A549 (cell line): ENCODE data around the gene ARHGAP10. TPM values are rescaled to one million over a fixed set of nuclear protein-coding genes. Genes with fewer than 3 reads are reported as not detected.

ENCODE experiments used
- ATAC-seq, 2 experiments: fragments of 200-7000 bp in 1 of 2; fragments of >200 bp in 1 of 2; cut with Nextera tagmentation in 1 of 2; cut with Tn5 transposase in 1 of 2; 3 replicates each; pipeline versions ENCODE4 v1.8.0 to v1.9.1; 2018 to 2020; ENCODE audit warnings: mild to moderate bottlenecking in 1 of 2, moderate library complexity in 1 of 2
- CTCF ChIA-PET: fragments of 300-600 bp; sonication (Branson Sonifier 250); formaldehyde crosslinking; extraction: SDS; loops from one replicate; lab custom pipeline; 2021; ENCODE audit warnings: antibody characterized with exemption, inconsistent platforms; lab: Yijun Ruan, JAX
- POLR2A ChIA-PET: fragments of 350-600 bp; formaldehyde crosslinking; extraction: SDS; loops from one replicate; lab custom pipeline; 2021; ENCODE audit warnings: antibody characterized with exemption, inconsistent platforms; lab: Yijun Ruan, JAX
- DNase-seq, 2 experiments: peaks; one replicate each; pipeline versions ENCODE4 v3.0.0 to v3.0.0-alpha.2; 2011 to 2016; ENCODE audit warnings: low read depth in 1 of 2, low spot score in 1 of 2
- FAIRE-seq: peaks from 2 replicates; lab custom pipeline; 2011; peaks lifted over from hg19 to GRCh38; lab: Jason Lieb, UNC
- H3K27ac ChIP-seq, 2 experiments: fragments of >200 bp; sonication (Bioruptor Twin); formaldehyde crosslinking; 3 replicates each; pipeline ENCODE4 v1.5.1; 2016 to 2017
- H3K4me1 ChIP-seq: fragments of >200 bp; sonication (Bioruptor Twin); formaldehyde crosslinking; 3 replicates; pipeline ENCODE4 v1.6.1; 2016
- H3K4me2 ChIP-seq: fragments of >200 bp; sonication (Bioruptor Twin); formaldehyde crosslinking; 3 replicates; pipeline ENCODE4 v1.6.1; 2016
- H3K4me3 ChIP-seq: fragments of >200 bp; sonication (Bioruptor Twin); formaldehyde crosslinking; 3 replicates; pipeline ENCODE4 v1.5.1; 2016
- H3K9me3 ChIP-seq: fragments of >200 bp; sonication (Bioruptor Twin); formaldehyde crosslinking; 3 replicates; pipeline ENCODE4 v1.6.1; 2016
- BHLHE40 ChIP-seq: IDR thresholded peaks from 2 replicates; pipeline ENCODE4 v1.6.1; 2012; ENCODE audit warnings: low read depth, low read length, inconsistent platforms
- CBX8 ChIP-seq: fragments of 200-600 bp; sonication (generic); IDR thresholded peaks from 2 replicates; pipeline ENCODE4 v1.6.1; 2016
- CHD4 ChIP-seq: fragments of 200-600 bp; sonication (generic); IDR thresholded peaks from 2 replicates; pipeline ENCODE4 v1.6.1; 2016; ENCODE audit warnings: antibody characterized with exemption, mild to moderate bottlenecking, borderline replicate concordance
- EP300 ChIP-seq, 2 experiments: fragments of >200 bp; sonication (Bioruptor Twin); formaldehyde crosslinking; IDR thresholded peaks; 2 replicates in 1 of 2; 3 replicates in 1 of 2; pipeline ENCODE4 v1.6.1; 2016 to 2017
- HOXB5 ChIP-seq: fragments of 250-450 bp; sonication (Bioruptor Pico); IDR thresholded peaks from 2 replicates; pipeline ENCODE4 v1.5.0; 2020; ENCODE audit warnings: mild to moderate bottlenecking, moderate library complexity
- JUN ChIP-seq, 2 experiments: fragments of >200 bp; sonication (Bioruptor Twin); formaldehyde crosslinking; IDR thresholded peaks; 2 replicates in 1 of 2; 3 replicates in 1 of 2; pipeline ENCODE4 v1.6.1; 2016 to 2017
- JUNB ChIP-seq: fragments of >200 bp; sonication (Bioruptor Twin); formaldehyde crosslinking; IDR thresholded peaks from 2 replicates; pipeline ENCODE4 v1.6.1; 2016
- KDM1A ChIP-seq: fragments of 200-600 bp; sonication (generic); IDR thresholded peaks from 2 replicates; pipeline ENCODE4 v1.6.1; 2016; ENCODE audit warnings: low read depth, mild to moderate bottlenecking
- MAZ ChIP-seq: fragments of 150-350 bp; IDR thresholded peaks from 2 replicates; pipeline ENCODE4 v1.6.1; 2014; ENCODE audit warnings: antibody characterized with exemption, low read depth, low read length, borderline replicate concordance
- MYC ChIP-seq: IDR thresholded peaks from 2 replicates; pipeline ENCODE4 v1.6.1; 2012; ENCODE audit warnings: mild to moderate bottlenecking, inconsistent platforms, low read length, improper control_type of control experiment, borderline replicate concordance
- NPAS2 ChIP-seq: fragments of 250-450 bp; sonication (Bioruptor Pico); IDR thresholded peaks from 2 replicates; pipeline ENCODE4 v1.8.0; 2022; ENCODE audit warnings: mild to moderate bottlenecking, moderate library complexity, borderline replicate concordance
- RAD21 ChIP-seq, 2 experiments: fragments of >200 bp in 1 of 2; sonication (Bioruptor Twin) in 1 of 2; formaldehyde crosslinking in 1 of 2; IDR thresholded peaks in 1 of 2; conservative IDR thresholded peaks in 1 of 2; 2 replicates in 1 of 2; 3 replicates in 1 of 2; pipeline ENCODE4 v1.6.1; 2012 to 2018; ENCODE audit warnings: inconsistent platforms in 1 of 2
- RARB ChIP-seq: fragments of 250-450 bp; sonication (Bioruptor Pico); IDR thresholded peaks from 2 replicates; pipeline ENCODE4 v1.8.0; 2021; ENCODE audit warnings: mild to moderate bottlenecking, moderate library complexity
- RCOR1 ChIP-seq: fragments of 150-350 bp; IDR thresholded peaks from 2 replicates; pipeline ENCODE4 v1.6.1; 2014; ENCODE audit warnings: antibody characterized with exemption, low read length, low read depth
- RFX5 ChIP-seq: fragments of 450-650 bp; IDR thresholded peaks from 2 replicates; pipeline ENCODE4 v1.7.1; 2014; ENCODE audit warnings: antibody characterized with exemption, mild to moderate bottlenecking, moderate library complexity
- ZC3H11A ChIP-seq: fragments of 450-650 bp; IDR thresholded peaks from 2 replicates; pipeline ENCODE4 v1.6.1; 2014; ENCODE audit warnings: antibody characterized with exemption, mild to moderate bottlenecking
- ZNF302 ChIP-seq: fragments of 250-450 bp; sonication (Bioruptor Pico); IDR thresholded peaks from 2 replicates; pipeline ENCODE4 v1.9.0; 2021; ENCODE audit warnings: inconsistent platforms, mild to moderate bottlenecking, moderate library complexity
- WGBS: methylation state at CpG from one replicate; pipeline ENCODE4 v1.1.6; 2017; ENCODE audit errors: missing lambda C conversion rate; 5-methylcytosine and 5-hydroxymethylcytosine counted together
- polyA plus RNA-seq, 4 experiments: library from polyadenylated mRNA; depleted of rRNA in 3 of 4; stranded (reverse); fragments of >200 nt; fragmentation: RNase III in 1 of 4; extraction: RNeasy Plus Mini Kit Qiagen cat#74134 plus additional on column Dnase treatment in 1 of 4; gene quantifications; 2 replicates in 3 of 4; 3 replicates in 1 of 4; pipeline ENCODE4 v1.2.3, GENCODE V29; 2011 to 2017
- TF ChIP-seq, protein P1 (sequence below): IDR thresholded peaks from 2 replicates; pipeline ENCODE4 v1.6.1; 2012
- TF ChIP-seq, protein P2 (sequence below): fragments of >200 bp; sonication (Bioruptor Twin); formaldehyde crosslinking; IDR thresholded peaks from 3 replicates; pipeline ENCODE4 v1.6.1; 2016
- TF ChIP-seq, protein P3 (sequence below): IDR thresholded peaks from 2 replicates; pipeline ENCODE4 v1.6.1; 2012
- TF ChIP-seq, protein P4 (sequence below): IDR thresholded peaks from 2 replicates; pipeline ENCODE4 v1.6.1; 2012; ENCODE audit warnings: low read depth, borderline replicate concordance
- TF ChIP-seq, protein P5 (sequence below): fragments of >200 bp; sonication (Bioruptor Twin); formaldehyde crosslinking; IDR thresholded peaks from 2 replicates; pipeline ENCODE4 v1.6.1; 2016

ARHGAP10 gene
- polyA plus RNA-seq, 2 of the 4 experiments (the other 2 are of a cell fraction), result 7.0 to 7.2 TPM

DNA sequence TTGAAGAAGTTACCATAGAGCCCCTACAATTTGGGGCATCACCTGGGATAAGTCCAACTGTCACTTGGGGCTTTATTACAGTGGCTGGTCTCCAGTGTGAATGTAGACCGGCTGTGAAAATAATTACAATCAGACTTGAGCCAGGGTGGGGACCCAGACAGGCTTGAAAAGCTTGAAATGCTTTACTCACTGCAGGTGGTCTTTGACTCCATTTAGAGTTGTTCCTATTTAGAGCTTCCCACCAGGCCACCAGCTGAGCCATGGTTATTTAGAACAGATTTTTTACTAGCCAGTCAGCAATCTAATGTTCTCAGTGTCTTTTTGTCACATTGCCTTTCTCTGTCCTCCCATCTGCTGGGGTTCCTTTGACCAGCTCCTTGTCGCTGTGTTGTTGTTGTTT, 5.7 kb downstream of the ARHGAP10 start:
- DNase-seq, result no peak
- Histone ChIP-seq H3K9me3 (no peaks in the 10 kb centered on the region), H3K4me1 (peaks cover 34% of the 10 kb centered on the region), H3K4me3 (no peak overlapping the region), H3K4me2 (no peak overlapping the region), H3K27ac (no peak overlapping the region)
- ChIA-PET POLR2A (no interaction called here), CTCF (interaction anchor here (0.6 to 2.5 kb wide), 5 partner anchors 10 to 130 kb away, joined by 3 to 6 read pairs (median 3); no protein-coding TSS in a partner anchor)
- WGBS, result 96% methylated on average over 2 of the region's 2 CpGs
- TF ChIP-seq, protein P1, sequence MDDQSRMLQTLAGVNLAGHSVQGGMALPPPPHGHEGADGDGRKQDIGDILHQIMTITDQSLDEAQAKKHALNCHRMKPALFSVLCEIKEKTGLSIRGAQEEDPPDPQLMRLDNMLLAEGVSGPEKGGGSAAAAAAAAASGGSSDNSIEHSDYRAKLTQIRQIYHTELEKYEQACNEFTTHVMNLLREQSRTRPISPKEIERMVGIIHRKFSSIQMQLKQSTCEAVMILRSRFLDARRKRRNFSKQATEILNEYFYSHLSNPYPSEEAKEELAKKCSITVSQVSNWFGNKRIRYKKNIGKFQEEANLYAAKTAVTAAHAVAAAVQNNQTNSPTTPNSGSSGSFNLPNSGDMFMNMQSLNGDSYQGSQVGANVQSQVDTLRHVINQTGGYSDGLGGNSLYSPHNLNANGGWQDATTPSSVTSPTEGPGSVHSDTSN, result no peak
- TF ChIP-seq CBX8 (no peak), HOXB5 (CRISPR knock-in tag) (no peak), MYC (no peak), MAZ (no peak), RCOR1 (no peak), CHD4 (no peak), JUNB (no peak), RARB (CRISPR knock-in tag) (no peak), RAD21 (conservative IDR thresholded peaks at IDR 0.05 in 1 of 2, IDR thresholded peaks at IDR 0.05 in 1 of 2) (no peak), ZC3H11A (no peak), BHLHE40 (no peak), RFX5 (no peak)
- TF ChIP-seq, protein P2, sequence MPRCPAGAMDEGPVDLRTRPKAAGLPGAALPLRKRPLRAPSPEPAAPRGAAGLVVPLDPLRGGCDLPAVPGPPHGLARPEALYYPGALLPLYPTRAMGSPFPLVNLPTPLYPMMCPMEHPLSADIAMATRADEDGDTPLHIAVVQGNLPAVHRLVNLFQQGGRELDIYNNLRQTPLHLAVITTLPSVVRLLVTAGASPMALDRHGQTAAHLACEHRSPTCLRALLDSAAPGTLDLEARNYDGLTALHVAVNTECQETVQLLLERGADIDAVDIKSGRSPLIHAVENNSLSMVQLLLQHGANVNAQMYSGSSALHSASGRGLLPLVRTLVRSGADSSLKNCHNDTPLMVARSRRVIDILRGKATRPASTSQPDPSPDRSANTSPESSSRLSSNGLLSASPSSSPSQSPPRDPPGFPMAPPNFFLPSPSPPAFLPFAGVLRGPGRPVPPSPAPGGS, result no peak
- TF ChIP-seq, protein P3, sequence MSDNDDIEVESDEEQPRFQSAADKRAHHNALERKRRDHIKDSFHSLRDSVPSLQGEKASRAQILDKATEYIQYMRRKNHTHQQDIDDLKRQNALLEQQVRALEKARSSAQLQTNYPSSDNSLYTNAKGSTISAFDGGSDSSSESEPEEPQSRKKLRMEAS, result no peak
- no peak for ATAC-seq
- FAIRE-seq, result no peak

DNA sequence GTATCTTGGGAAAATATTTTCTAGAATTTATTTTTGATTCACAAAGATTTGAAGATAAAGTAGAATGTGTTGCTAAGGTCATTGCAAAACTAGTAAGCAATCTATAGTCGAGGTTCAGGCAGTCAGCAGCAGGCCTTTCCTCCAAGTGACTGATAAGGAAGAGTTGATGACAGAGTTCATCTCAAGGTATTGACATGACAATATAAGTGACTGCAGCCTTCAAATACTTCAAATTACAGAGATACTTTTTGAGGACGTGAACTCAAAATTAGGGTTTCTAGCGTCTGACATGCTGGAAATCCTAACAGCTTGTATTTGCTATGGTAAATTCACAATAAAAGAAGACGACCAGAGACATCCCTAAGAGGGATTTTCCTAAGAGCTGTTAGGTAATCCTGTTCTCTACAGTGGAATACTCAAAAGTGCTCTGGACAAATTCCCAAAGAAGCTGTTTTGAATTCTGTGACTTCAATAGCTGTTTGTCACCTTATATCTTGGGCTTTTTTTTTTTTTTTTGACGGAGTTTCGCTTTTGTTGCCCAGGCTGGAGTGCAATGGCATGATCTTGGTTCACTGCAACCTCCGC, 7.4 kb downstream of the ARHGAP10 start:
- DNase-seq, result no peak
- peaks cover 24% of the 10 kb centered on the region; the same call in 2 of the 3 replicates for H3K4me1 ChIP-seq
- H3K4me2 ChIP-seq, result no peak overlapping the region
- no peak for TF ChIP-seq RARB (CRISPR knock-in tag)
- no peak for TF ChIP-seq EP300 (IDR thresholded peaks at IDR 0.05)
- TF ChIP-seq, protein P4, sequence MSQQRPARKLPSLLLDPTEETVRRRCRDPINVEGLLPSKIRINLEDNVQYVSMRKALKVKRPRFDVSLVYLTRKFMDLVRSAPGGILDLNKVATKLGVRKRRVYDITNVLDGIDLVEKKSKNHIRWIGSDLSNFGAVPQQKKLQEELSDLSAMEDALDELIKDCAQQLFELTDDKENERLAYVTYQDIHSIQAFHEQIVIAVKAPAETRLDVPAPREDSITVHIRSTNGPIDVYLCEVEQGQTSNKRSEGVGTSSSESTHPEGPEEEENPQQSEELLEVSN, result no peak
- no peak for TF ChIP-seq ZNF302 (CRISPR knock-in tag)
- TF ChIP-seq CHD4, result no peak
- no peak for TF ChIP-seq KDM1A
- TF ChIP-seq, protein P5, sequence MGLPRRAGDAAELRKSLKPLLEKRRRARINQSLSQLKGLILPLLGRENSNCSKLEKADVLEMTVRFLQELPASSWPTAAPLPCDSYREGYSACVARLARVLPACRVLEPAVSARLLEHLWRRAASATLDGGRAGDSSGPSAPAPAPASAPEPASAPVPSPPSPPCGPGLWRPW, result no peak
- no peak for TF ChIP-seq JUN (IDR thresholded peaks at IDR 0.05)
- no peak for TF ChIP-seq NPAS2 (CRISPR knock-in tag)
- TF ChIP-seq MYC, result no peak
- no peak for TF ChIP-seq RAD21 (conservative IDR thresholded peaks at IDR 0.05 in 1 of 2, IDR thresholded peaks at IDR 0.05 in 1 of 2)
- H3K4me3 ChIP-seq, result no peak overlapping the region
- FAIRE-seq, result no peak
- POLR2A ChIA-PET, result no interaction called here
- 63% methylated on average over 7 of the region's 7 CpGs for WGBS
- CTCF ChIA-PET, result interaction anchor here (1.2 to 2.5 kb wide), 2 partner anchors 31 to 128 kb away, joined by 6 to 9 read pairs; no protein-coding TSS in a partner anchor
- 0 out of 6 replicates have a peak, but pooled peaks of 1 of the 2 experiments have one; percentile 30 for ATAC-seq
- no peak overlapping the region for H3K27ac ChIP-seq
- no peaks in the 10 kb centered on the region for H3K9me3 ChIP-seq
